Activated naive CD4-positive, alpha-beta T cell treated with anti-CD3 and anti-CD28 coated beads for 36 hours (primary cell): ENCODE results near the gene FAM117B. TPM values are rescaled to one million over a fixed set of nuclear protein-coding genes. Genes with fewer than 3 reads are reported as not detected.
A peak's percentile ranks its signal among the peaks of the same experiment; 100 is the strongest.
"Not testable (repeated sequence)": the region's sequence is repeated elsewhere in the genome, so short reads cannot be mapped to it uniquely, and the experiment has no call there.

Experiments
- CTCF ChIA-PET: fragments of 350-600 bp; sonication (Branson Sonifier 250); formaldehyde crosslinking; loops from one replicate; lab custom pipeline; 2021; ENCODE audit warnings: antibody characterized with exemption; lab: Charles Lee
- DNase-seq: peaks from one replicate; pipeline ENCODE4 v3.0.0-alpha.2; 2020
- H3K27ac Mint-ChIP-seq: one replicate; pipeline ENCODE4 v1.8.0; 2021; ENCODE audit warnings: mild to moderate bottlenecking, mixed read lengths
- H3K27me3 Mint-ChIP-seq: one replicate; pipeline ENCODE4 v1.8.0; 2021; ENCODE audit warnings: low read depth, mixed read lengths
- H3K36me3 Mint-ChIP-seq: one replicate; pipeline ENCODE4 v1.8.0; 2021; ENCODE audit warnings: low read depth, mixed read lengths
- H3K4me1 Mint-ChIP-seq: one replicate; pipeline ENCODE4 v1.8.0; 2021; ENCODE audit warnings: low read depth, mixed read lengths
- H3K4me3 Mint-ChIP-seq: one replicate; pipeline ENCODE4 v1.8.0; 2021; ENCODE audit warnings: mild to moderate bottlenecking, moderate library complexity, mixed read lengths
- H3K9me3 Mint-ChIP-seq: one replicate; pipeline ENCODE4 v1.8.0; 2021; ENCODE audit warnings: mixed read lengths
- intact Hi-C: fragments of 100-400 bp; cut with micrococcal nuclease; formaldehyde crosslinking; loops from one replicate; pipeline ENCODE4 v1.15.1; 2023
- total RNA-seq, 2 experiments: library from RNA; stranded (reverse); gene quantifications; one replicate each; pipeline ENCODE4 v1.2.3, GENCODE V29; 2021

Gene FAM117B
- total RNA-seq, 2 experiments from 2014 or later = 12.3 to 14.2 TPM

- intact Hi-C loops, H3K4me3 Mint-ChIP-seq, DNase-seq, H3K27me3 Mint-ChIP-seq, CTCF ChIA-PET, H3K27ac Mint-ChIP-seq: not testable (repeated sequence)
- Mint-ChIP-seq H3K9me3 (peaks cover 26% of the 10 kb centered on the region), H3K36me3 (peaks cover 27% of the 10 kb centered on the region), H3K4me1 (peaks cover 65% of the 10 kb centered on the region)
Measured at GRCh38 chr2:202714971-202715935, 80.5 kb downstream of the FAM117B start.

DNA sequence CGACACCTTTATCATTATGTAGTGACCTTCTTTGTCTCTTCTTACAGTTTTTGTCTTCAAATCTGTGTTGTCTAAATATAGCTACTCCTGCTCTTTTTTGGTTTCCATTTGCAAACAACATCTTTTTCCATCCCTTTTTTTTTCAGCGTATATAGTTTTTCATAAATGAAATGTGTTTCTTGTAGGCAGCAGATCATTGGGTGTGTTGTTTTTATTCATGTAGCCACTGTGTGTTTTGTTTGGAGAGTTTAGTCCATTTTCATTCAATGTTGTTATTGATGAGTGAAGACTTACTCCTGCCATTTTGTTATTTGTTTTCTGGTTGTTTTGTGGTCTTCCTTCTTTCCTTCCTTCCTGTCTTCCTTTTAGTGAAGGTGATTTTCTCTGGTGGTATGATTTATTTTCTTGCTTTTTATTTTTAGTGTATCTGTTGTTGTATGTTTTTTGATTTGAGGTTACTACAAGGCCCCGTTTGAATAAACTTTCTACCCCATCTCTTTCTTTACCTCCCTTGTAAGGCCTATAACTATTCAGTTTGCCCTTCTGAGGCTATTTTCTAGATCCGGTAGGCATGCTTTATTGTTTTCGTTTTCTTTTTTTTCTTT lies 81.4 kb downstream of the FAM117B start:
- Mint-ChIP-seq H3K4me3 (no peak overlapping the region), H3K36me3 (peaks cover 27% of the 10 kb centered on the region), H3K9me3 (peaks cover 26% of the 10 kb centered on the region), H3K27me3 (no peaks in the 10 kb centered on the region), H3K4me1 (peaks cover 63% of the 10 kb centered on the region), H3K27ac (no peak overlapping the region)
- DNase-seq = no peak
- CTCF ChIA-PET = no interaction called here
- intact Hi-C loops = loop anchor here (2.0 kb wide), 2 partner anchors 21 to 127 kb away; no protein-coding TSS in a partner anchor

DNA sequence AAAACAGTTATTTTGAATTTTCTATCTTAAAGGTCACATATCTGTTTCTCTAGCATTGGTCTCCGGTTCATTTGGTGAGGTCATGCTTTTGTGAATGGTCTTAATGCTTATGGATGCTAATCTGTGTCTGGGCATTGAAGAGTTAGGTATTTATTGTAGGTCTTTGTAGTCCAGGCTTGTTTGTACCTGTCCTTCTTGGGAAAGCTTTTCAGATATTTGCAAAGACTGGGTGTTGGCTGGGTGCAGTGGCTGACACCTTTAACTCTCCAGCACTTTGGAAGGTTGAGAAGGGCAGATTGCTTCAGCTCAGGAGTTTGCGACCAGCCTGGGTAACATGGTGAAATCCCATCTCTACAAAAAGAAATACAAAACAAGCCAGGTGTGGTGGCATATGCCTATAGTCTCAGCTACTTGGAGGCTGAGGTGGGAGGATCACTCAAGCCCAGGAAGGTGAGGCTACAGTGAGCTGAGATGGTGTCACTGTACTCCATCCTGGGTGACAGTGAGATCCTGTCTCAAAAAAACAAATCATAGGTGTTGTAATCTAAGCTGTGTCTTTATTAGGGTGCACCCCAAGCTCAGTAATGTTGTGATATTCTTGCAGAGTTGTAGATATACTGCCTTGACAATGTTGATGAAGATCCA lies 82.3 kb downstream of the FAM117B start:
- intact Hi-C loops = loop anchor here (2.0 kb wide), 2 partner anchors 20 to 128 kb away; no protein-coding TSS in a partner anchor
- Mint-ChIP-seq H3K27me3 (no peaks in the 10 kb centered on the region), H3K9me3 (peaks cover 24% of the 10 kb centered on the region), H3K27ac (no peak overlapping the region), H3K36me3 (peaks cover 26% of the 10 kb centered on the region), H3K4me1 (peaks cover 60% of the 10 kb centered on the region), H3K4me3 (no peak overlapping the region)
- DNase-seq = no peak
- CTCF ChIA-PET = interaction anchor here (0.8 to 1.1 kb wide), 4 partner anchors 18 to 128 kb away, joined by 3 to 4 read pairs (median 3); no protein-coding TSS in a partner anchor

GRCh38 chr2:202717598-202718310 lies 83.0 kb downstream of the FAM117B start:
- Mint-ChIP-seq H3K4me3 (no peak overlapping the region), H3K36me3 (peaks cover 24% of the 10 kb centered on the region), H3K27me3 (no peaks in the 10 kb centered on the region), H3K27ac (peak overlapping the region; percentile 36), H3K4me1 (peaks cover 57% of the 10 kb centered on the region), H3K9me3 (peaks cover 20% of the 10 kb centered on the region)
- CTCF ChIA-PET = interaction anchor here (0.8 to 1.1 kb wide), 7 partner anchors 9 to 129 kb away, joined by 3 to 5 read pairs (median 3); no protein-coding TSS in a partner anchor
- DNase-seq = peak; percentile 45
- intact Hi-C loops = loop anchor here (2.0 kb wide), 2 partner anchors 19 to 129 kb away; no protein-coding TSS in a partner anchor

DNA sequence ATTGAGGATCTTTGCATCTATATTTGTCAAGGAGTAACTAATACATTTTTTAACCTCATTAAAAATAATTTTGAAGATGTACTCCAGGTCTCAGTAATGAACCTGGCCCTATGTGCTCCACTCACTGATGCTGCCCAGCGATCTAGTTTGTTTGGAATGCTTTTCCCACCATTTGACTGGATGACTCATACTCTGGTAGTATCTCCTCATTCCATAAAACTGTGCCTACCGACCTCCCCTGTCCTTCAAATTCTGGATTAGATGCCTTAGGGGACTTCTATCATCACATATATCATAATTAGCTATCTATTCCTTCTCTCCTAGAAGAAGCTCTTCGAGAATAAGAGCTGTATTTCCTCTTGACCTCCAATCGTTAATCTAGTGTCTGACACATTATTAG lies 83.8 kb downstream of the FAM117B start:
- intact Hi-C loops = no loop called here
- H3K4me1 Mint-ChIP-seq = peaks cover 60% of the 10 kb centered on the region
- no peak for DNase-seq
- no peak overlapping the region for H3K4me3 Mint-ChIP-seq
- H3K27ac Mint-ChIP-seq = no peak overlapping the region
- H3K27me3 Mint-ChIP-seq = no peaks in the 10 kb centered on the region
- peaks cover 14% of the 10 kb centered on the region for H3K9me3 Mint-ChIP-seq
- H3K36me3 Mint-ChIP-seq = peaks cover 18% of the 10 kb centered on the region
- CTCF ChIA-PET = interaction anchor here (0.8 to 1.0 kb wide), 4 partner anchors 8 to 150 kb away, joined by 3 to 5 read pairs (median 4); no protein-coding TSS in a partner anchor

- H3K27me3 Mint-ChIP-seq = no peaks in the 10 kb centered on the region
- CTCF ChIA-PET = interaction anchor here (0.6 kb wide), 1 partner anchor 31 kb away, joined by 5 read pairs; no protein-coding TSS in a partner anchor
- H3K27ac Mint-ChIP-seq = no peak overlapping the region
Measured at GRCh38 chr2:202720226-202720625, 85.5 kb downstream of the FAM117B start.

DNA sequence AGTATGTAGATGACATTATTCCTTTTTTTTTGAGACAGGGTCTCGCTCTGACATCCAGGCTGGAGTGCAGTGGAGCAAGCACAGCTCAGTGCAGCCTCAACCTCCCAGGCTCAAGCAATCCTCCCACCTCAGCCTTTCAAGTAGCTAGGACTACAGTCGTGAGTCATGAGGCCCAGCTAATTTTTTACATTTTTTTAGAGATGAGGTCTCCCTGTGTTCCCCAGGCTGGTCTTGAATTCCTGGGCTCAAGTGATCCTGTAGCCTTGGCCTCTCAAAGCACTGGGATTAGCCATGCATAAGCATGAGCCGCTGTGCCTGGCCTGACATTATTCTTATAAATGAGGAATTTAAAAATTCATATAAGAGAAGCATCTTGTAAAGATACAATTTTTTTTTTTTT lies 86.9 kb downstream of the FAM117B start:
- peaks cover 57% of the 10 kb centered on the region for H3K4me1 Mint-ChIP-seq
- DNase-seq = no peak
- H3K27me3 Mint-ChIP-seq = no peaks in the 10 kb centered on the region

More at GRCh38 chr2:202720226-202720625, 85.5 kb downstream of the FAM117B start:
- no peak overlapping the region for H3K4me3 Mint-ChIP-seq
- peaks cover 61% of the 10 kb centered on the region for H3K4me1 Mint-ChIP-seq
- peaks cover 14% of the 10 kb centered on the region for H3K9me3 Mint-ChIP-seq
- DNase-seq = no peak
- intact Hi-C loops = no loop called here
- peaks cover 19% of the 10 kb centered on the region for H3K36me3 Mint-ChIP-seq

DNA sequence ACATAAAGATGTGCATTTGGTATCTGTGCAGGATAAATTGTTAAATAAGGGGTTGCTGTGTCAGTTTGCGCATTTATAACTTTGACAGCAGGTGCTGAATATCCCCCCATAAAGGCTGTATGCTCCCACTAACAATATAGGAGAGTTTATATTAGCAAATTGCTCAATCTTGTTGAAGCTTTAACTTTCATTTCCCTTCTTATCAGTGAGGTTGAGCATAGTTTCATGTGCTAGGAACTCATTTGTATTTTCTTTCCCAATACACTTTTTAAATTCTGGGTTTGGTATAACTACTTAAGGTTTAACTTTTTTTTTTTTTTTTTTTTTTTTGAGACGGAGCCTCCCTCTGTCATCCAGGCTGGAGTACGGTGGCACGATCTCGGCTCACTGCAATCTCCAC lies 89.0 kb downstream of the FAM117B start:
- intact Hi-C loops = no loop called here
- H3K27ac Mint-ChIP-seq = no peak overlapping the region
- H3K9me3 Mint-ChIP-seq = no peaks in the 10 kb centered on the region
- peaks cover 15% of the 10 kb centered on the region for H3K36me3 Mint-ChIP-seq
- H3K27me3 Mint-ChIP-seq = no peaks in the 10 kb centered on the region
- H3K4me3 Mint-ChIP-seq = no peak overlapping the region
- no peak for DNase-seq
- CTCF ChIA-PET = no interaction called here
- peaks cover 43% of the 10 kb centered on the region for H3K4me1 Mint-ChIP-seq

More for the DNA sequence above, 86.9 kb downstream of the FAM117B start:
- intact Hi-C loops = no loop called here
- Mint-ChIP-seq H3K9me3 (peaks cover 6% of the 10 kb centered on the region), H3K27ac (no peak overlapping the region), H3K4me3 (no peak overlapping the region), H3K36me3 (peaks cover 15% of the 10 kb centered on the region)
- CTCF ChIA-PET = interaction anchor here (1.1 kb wide), 1 partner anchor 13 kb away, joined by 3 read pairs; no protein-coding TSS in a partner anchor

DNA sequence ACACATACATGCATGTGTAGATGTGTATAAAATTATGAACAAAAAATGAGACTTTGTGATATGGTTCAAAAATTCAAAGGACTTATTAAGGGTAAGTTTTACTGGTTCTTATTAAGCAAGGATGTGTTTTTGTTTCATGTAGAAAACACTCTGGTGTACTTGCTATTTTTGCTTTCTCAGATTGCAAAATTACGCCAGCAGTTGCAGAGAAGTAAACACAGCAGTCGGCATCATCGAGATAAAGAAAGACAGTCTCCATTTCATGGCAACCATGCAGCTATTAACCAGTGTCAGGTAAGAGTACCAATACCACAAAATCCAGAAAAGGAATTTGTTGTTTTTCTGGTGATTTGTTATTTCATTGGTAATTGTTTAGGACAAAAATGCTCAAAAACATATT lies 91.3 kb downstream of the FAM117B start:
- Mint-ChIP-seq H3K4me1 (peaks cover 31% of the 10 kb centered on the region), H3K27ac (no peak overlapping the region), H3K4me3 (no peak overlapping the region), H3K36me3 (peaks cover 28% of the 10 kb centered on the region), H3K9me3 (no peaks in the 10 kb centered on the region), H3K27me3 (no peaks in the 10 kb centered on the region)
- no peak for DNase-seq
- CTCF ChIA-PET = interaction anchor here (1.0 to 1.4 kb wide), 2 partner anchors 8 kb away, joined by 3 to 5 read pairs; no protein-coding TSS in a partner anchor
- intact Hi-C loops = no loop called here

DNA sequence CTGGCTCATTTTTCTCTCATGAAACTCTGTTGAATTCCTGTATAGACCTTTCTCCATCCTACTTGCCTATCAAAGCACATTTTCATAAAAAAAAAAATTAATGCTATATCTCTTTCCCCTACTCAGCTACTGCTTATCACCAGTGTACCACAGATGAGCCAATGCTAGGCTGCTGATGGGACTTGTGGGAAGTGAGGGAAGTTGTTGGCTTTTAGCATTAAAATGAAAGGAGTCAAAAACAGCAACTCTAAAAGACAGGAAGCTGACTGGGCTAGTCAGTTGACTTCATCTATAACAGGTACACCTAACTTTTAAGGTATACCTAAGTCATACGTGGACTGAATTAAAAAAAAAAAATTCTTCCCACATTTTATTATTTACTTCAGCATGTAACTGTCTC lies 102.1 kb downstream of the FAM117B start:
- no peak overlapping the region for H3K27ac Mint-ChIP-seq
- no peaks in the 10 kb centered on the region for H3K27me3 Mint-ChIP-seq
- CTCF ChIA-PET = interaction anchor here (0.8 to 1.7 kb wide), 2 partner anchors 19 to 148 kb away, joined by 3 to 4 read pairs; no protein-coding TSS in a partner anchor
- H3K4me3 Mint-ChIP-seq = no peak overlapping the region
- peak; percentile 23 for DNase-seq
- H3K36me3 Mint-ChIP-seq = peaks cover 33% of the 10 kb centered on the region
- peaks cover 9% of the 10 kb centered on the region for H3K9me3 Mint-ChIP-seq
- peaks cover 30% of the 10 kb centered on the region for H3K4me1 Mint-ChIP-seq
- intact Hi-C loops = loop anchor here (2.0 kb wide), 1 partner anchor 20 kb away; no protein-coding TSS in a partner anchor

DNA sequence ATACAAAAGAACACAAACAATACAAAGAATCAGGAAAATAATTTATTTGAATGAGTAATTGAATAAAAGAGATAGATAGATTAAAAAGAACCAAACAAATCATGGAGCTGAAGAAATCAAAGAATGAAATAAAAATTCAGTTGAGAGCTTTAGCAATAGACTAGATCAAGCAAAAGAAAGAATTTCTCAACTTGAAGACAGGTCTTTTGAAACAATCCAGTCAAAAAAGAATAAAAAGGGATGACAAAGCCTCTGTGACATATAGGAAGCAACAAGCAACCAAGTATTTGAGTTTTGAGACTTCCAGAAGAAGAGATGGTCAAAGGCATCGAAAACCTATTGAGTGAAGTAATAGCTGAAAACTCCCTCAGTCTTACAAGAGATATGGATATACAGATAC lies 108.8 kb downstream of the FAM117B start:
- peaks cover 26% of the 10 kb centered on the region for H3K9me3 Mint-ChIP-seq
- H3K27ac Mint-ChIP-seq = no peak overlapping the region
- H3K4me1 Mint-ChIP-seq = peaks cover 15% of the 10 kb centered on the region
- no peaks in the 10 kb centered on the region for H3K27me3 Mint-ChIP-seq
- intact Hi-C loops = no loop called here
- no peak overlapping the region for H3K4me3 Mint-ChIP-seq
- no peak for DNase-seq
- CTCF ChIA-PET = interaction anchor here (0.6 kb wide), 1 partner anchor 436 kb away, joined by 3 read pairs; no protein-coding TSS in a partner anchor
- peaks cover 44% of the 10 kb centered on the region for H3K36me3 Mint-ChIP-seq
